Upper lobe of left lung (tissue), 4 donors: ENCODE results near the gene STX3.

Experiments used
- CTCF ChIP-seq, 6 experiments: fragments of 450-650 bp in 4 of 6; fragments of 200-600 bp in 2 of 6; sonication (generic) in 2 of 6; IDR thresholded peaks; one replicate each; pipeline ENCODE4 v1.5.1; 2016 to 2019; ENCODE audit warnings: antibody characterized with exemption in 6 of 6
- POLR2A ChIP-seq, 4 donors: fragments of 450-650 bp; IDR thresholded peaks; one replicate each; pipeline ENCODE4 v1.5.1; 2016 to 2017; ENCODE audit warnings: antibody characterized with exemption in 4 of 4, mild to moderate bottlenecking in 2 of 4

GRCh38 chr11:59818572-59818971, 63.4 kb downstream of the STX3 start:
- TF ChIP-seq CTCF (IDR thresholded peaks at IDR 0.05): no peak
- no peak for TF ChIP-seq POLR2A (IDR thresholded peaks at IDR 0.05)
